ENCODE data around the gene MRPL48.
"Not testable (repeated sequence)": the region's sequence is repeated elsewhere in the genome, so short reads cannot be mapped to it uniquely, and the experiment has no call there.

GRCh38 chr11:73770811-73771210 lies 16.9 kb upstream of the MRPL48 start:
- TF ChIP-seq CTCF (IDR thresholded peaks at IDR 0.05; ENCODE audit: borderline replicate concordance, extremely low read depth, low read length, poor library complexity, severe bottlenecking); EZH2 (IDR thresholded peaks at IDR 0.05; ENCODE audit: borderline replicate concordance, low read depth, low read length, severe bottlenecking): not testable (repeated sequence)

Data from DND-41 (cell line).